Activated CD8-positive, alpha-beta memory T cell treated with anti-CD3 and anti-CD28 coated beads for 1 hour (primary cell): Measurements from ENCODE around the gene L3MBTL2.
"Not testable (repeated sequence)": the region's sequence is repeated elsewhere in the genome, so short reads cannot be mapped to it uniquely, and the experiment has no call there.

Source experiments
- DNase-seq, 2 donors: peaks; one replicate each; pipeline ENCODE4 v3.0.0-alpha.2; 2020; ENCODE audit warnings: low read depth in 1 of 2; ENCODE audit errors: extremely low read depth in 1 of 2

L3MBTL2 gene

GRCh38 chr22:41240377-41241132, 35.4 kb downstream of the L3MBTL2 start, which contains the start of gene CHADL:
CHADL (minus strand) TSS chr22:41240931; CDS start chr22:41240881, 50 bp downstream.
- no peak for DNase-seq

GRCh38 chr22:41241133-41241676, 36.1 kb downstream of the L3MBTL2 start:
- DNase-seq: no peak

DNA sequence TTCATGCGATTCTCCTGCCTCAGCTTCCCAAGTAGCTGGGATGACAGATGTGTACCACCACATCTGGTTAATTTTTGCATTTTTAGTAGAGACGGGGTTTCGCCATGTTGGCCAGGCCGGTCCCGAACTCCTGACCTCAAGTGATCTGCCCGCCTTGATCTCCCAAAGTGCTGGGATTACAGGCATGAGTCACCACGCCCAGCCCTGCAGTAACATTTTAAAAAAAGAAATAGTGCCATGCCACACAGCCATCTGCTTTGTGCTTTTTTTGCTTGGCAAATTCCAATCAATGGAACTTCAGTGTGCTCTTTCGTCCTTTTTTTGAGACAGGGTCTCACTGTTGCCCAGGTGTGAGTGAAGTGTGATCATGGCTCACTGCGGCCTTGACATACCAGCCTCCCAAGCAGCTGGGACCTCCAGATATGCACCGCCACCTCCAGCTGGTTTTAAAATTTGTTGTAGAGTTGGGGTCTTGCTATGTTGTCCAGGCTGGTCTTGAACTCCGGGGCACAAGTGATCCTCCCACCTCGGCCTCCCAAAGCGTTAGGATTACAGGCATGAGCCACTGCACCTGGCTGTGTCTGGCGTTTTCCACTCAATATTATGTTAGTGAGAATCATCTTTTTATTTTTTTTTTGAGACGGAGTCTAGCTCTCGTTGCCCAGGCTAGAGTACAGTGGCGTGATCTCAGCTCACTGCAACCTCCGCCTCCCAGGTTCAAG, 37.4 kb downstream of the L3MBTL2 start:
- no peak for DNase-seq

DNA sequence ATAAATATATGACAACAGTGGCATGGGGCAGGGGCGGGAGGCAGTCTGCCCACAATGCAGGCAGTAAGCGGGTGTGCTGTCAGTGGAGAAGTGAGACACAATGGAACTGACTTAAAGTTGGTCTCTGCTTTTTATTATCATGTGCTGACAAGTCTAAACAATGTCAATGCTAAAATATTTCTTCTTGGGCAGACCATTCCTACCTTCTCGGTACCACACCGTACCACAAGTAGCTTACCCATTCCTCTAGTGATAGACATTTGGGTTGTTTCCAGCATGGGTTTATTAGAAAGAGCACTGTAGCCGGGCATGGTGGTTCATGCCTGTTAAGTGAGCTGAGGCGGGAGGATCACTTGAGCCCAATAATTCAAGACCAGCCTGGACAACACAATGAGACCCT, 38.2 kb downstream of the L3MBTL2 start:
- DNase-seq: no peak

GRCh38 chr22:41245917-41246499, 40.9 kb downstream of the L3MBTL2 start:
- DNase-seq: no peak

GRCh38 chr22:41247703-41248102, 42.6 kb downstream of the L3MBTL2 start:
- no peak for DNase-seq

DNA sequence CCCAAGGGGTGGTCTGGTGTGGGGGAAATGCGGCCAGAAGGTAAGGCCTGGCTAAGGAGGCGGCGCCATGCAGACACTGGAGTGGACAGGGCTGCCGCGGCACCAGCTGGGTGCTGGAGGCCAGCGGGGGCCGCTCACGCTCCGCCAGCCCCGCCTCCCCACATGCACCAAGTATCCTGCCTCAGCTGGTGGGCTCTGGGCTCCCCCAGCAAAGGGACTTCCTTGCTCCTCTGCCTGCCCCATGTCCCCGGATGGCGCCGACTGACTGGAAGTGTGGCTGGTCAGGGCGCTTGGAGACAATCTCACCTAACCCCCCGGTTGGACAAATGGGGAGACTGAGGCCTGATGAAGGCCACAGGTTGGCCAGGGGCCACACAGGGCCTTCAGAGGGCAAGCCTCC, 43.2 kb downstream of the L3MBTL2 start:
- no peak for DNase-seq

- DNase-seq: no peak
Measured at GRCh38 chr22:41248758-41249157, 43.6 kb downstream of the L3MBTL2 start.

GRCh38 chr22:41249442-41249841, 44.3 kb downstream of the L3MBTL2 start:
- DNase-seq: no peak

GRCh38 chr22:41250127-41250526, 45.0 kb downstream of the L3MBTL2 start:
- DNase-seq: no peak

DNA sequence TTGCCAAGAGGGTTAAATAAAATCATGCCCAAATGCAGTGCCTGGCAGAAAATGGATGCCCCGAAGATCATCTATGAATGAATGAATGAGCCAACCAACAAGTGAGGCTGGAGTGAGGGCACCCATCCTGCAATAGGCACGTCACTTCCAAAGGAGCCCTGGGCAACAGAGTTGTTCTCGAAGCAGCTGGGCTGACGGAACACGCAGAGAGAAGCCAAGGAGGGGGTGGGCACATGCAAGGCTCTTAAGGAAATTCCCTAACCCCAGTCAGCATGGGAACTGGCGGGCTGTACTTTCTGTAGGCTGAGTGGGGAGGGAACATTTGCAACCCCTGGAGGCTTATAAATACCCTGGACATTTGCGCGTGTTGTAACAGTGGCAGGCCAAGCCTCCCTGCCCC, 47.3 kb downstream of the L3MBTL2 start:
- no peak for DNase-seq

- no peak for DNase-seq
Measured at GRCh38 chr22:41254230-41254629, 49.1 kb downstream of the L3MBTL2 start.

DNA sequence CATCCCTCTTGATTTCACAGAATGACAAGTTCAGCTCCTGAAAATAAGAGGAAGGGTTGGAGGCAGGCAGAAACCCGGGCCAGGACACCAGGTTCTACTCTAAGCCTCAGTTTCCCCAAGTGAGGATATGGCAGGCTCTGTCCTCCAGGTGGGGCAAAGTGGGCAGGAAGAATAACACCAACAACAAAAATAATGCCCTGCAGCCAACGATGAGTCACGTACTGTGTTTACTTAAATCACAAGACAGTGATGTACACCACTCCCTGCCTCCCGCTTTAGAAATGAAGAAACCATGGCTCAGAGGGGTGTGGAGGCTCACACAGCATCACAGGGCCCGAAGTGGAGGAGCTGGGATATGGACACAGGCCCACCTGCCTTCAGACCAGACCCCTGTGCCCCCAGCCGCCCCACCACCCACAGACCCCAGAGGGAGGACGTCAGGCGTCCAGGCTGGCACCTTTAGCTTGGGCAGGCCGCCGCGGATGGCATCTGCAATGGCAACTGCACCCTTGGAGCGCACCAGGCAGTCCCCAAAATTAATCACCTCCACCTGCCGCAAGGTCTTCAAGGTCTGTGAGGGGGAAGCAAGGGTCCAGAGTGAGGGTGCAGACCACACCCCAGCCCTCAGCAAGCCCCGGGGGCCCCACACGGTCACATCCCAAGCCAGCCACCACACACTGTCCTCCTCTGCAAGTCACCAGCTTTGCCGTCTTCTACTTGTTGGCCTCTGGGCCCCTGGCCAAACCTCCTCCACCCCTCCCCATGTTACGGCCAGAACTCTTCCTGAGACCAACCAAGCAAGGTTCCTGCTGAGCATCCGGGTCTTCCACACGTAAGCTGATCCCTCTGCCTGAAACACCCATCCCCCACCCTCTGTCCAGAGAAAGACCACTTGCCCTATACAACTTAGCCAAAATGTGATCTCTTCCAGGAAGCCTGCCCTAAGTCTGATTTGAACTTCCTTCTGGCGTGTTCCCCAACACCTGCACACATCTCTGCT, 51.4 kb downstream of the L3MBTL2 start:
- DNase-seq: no peak

DNA sequence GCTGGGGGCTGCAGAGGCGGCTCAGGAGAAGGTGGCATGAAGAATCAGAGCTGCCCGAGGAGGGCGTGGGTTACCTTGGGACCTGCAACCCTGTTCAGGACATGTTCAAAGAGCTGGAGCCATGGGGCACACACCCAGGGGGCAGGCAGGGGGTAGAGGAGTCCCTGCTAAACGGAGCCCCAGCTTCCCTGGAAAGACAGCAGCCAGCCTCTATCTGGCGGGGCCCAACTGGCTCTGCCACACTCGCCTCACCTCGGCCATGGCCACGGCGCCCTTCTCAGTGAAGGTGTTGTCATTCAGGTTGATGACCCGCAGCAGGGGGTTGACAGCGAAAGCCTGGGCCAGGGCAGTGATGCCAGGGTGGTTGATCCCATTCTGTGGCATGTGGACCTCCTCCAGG, 52.6 kb downstream of the L3MBTL2 start:
- no peak for DNase-seq

DNA sequence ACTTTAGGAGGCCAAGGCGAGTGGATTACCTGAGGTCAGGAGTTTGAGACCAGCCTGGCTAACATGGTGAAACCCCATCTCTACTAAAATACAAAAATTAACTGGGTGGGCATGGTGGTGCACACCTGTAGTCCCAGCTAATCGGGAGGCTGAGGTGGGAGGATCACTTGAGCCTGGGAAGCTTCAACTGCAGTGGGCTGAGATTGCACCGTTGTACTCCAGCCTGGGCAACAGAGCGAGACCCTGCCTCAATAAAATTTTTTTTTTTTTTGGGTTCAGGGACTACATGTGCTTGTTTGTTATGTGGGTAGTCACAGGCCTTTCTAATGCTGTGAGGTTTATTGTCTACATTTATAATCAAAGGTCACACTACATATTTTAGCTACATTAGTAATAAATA, 54.6 kb downstream of the L3MBTL2 start:
- DNase-seq: not testable (repeated sequence)

- DNase-seq: no peak
Measured at GRCh38 chr22:41260871-41261270, 55.8 kb downstream of the L3MBTL2 start.

DNA sequence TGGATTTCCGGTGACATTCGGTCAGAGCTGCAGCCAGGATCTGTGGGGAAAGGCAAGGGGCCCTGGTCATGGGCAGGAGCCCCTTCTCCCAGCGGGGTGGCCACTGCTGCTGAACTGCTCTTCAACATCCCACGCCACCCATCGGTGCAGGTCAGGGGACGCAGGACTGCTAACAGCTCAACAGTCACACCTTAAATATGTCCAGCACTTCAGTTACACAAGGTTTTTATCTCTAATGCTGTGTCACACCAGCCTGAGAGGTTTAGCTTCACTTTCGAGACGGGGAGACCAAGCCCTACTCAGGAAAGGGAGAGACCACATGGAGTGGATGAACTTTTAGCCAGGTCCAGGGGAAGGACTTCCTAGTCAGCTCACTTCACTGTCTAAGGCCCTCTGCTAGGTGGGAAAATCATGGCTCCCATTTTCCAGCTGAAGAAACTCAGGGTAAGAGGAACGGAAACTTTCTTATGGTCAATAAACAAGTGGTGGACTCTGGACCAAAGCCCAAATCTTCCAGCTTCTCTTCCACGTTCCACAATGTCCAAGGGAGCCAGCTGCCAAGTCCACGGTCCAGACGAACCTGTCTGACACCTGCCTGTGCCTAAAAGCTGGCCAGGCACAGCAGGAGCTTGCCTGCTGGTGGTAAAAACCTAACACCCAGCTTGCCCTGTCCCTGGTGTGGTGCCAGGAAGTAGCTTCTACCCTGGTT, 56.6 kb downstream of the L3MBTL2 start:
- DNase-seq: no peak

DNA sequence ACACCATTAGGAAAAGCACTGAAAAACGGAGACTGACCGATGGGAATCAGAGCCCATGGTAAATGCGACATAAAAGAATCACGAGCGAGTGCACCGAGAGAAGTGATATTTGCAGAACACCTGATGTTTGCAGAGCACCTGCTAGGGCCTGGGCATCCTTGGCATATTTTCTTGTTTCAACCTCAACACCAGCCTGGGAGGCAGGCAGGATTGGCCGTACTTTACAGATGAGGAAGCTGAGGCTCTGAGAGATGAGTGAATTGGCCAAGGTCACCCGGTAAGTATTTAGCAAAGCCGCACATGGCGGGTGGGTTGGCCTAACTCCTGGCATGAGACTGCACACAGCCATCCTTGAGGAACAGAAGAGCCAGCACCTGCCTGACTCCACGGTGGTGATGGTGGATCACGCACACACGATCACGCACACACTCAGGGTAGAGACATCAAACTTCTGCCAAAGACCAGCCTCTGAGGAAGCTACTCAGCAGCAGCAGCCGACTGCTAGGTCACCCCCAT, 57.2 kb downstream of the L3MBTL2 start:
- DNase-seq: no peak

GRCh38 chr22:41263704-41264103, 58.6 kb downstream of the L3MBTL2 start:
- DNase-seq: no peak
